Esophagus muscularis mucosa (tissue), 4 donors: ENCODE results near the gene TPX2. TPM values are rescaled to one million over a fixed set of nuclear protein-coding genes. Genes with fewer than 3 reads are reported as not detected.
"Not testable (repeated sequence)": the region's sequence is repeated elsewhere in the genome, so short reads cannot be mapped to it uniquely, and the experiment has no call there.

Experiments used
- DNase-seq: peaks from one replicate; pipeline ENCODE4 v3.0.0-alpha.2; 2017; ENCODE audit errors: extremely low spot score
- H3K27ac ChIP-seq, 4 donors: fragments of 200-600 bp; sonication (generic); replicated peaks in 1 of 4; 1 replicate in 3 of 4; 2 replicates in 1 of 4; pipeline ENCODE4 v1.5.1; 2016 to 2019; ENCODE audit warnings: mild to moderate bottlenecking in 1 of 4
- H3K27me3 ChIP-seq, 4 donors: fragments of 200-600 bp; sonication (generic); one replicate each; pipeline versions ENCODE4 v1.5.1 to v1.6.0; 2016 to 2019
- H3K36me3 ChIP-seq, 4 donors: fragments of 200-600 bp; sonication (generic); one replicate each; pipeline ENCODE4 v1.5.1; 2016 to 2019
- H3K4me1 ChIP-seq, 4 donors: fragments of 200-600 bp; sonication (generic); one replicate each; pipeline ENCODE4 v1.5.1; 2016 to 2019
- H3K4me3 ChIP-seq, 4 donors: fragments of 200-600 bp; sonication (generic); 1 replicate in 2 of 4; 2 replicates in 2 of 4; pipeline ENCODE4 v1.5.1; 2016 to 2019; ENCODE audit warnings: mild to moderate bottlenecking in 4 of 4, moderate library complexity in 1 of 4
- H3K9me3 ChIP-seq, 4 donors: fragments of 200-600 bp; sonication (generic); 1 replicate in 3 of 4; 2 replicates in 1 of 4; pipeline ENCODE4 v1.5.1; 2016 to 2019
- EP300 ChIP-seq: sonication (generic); formaldehyde crosslinking; IDR thresholded peaks from one replicate; pipeline ENCODE4 v1.6.1; 2017; ENCODE audit warnings: antibody characterized with exemption
- POLR2A ChIP-seq: fragments of 450-650 bp; IDR thresholded peaks from one replicate; pipeline ENCODE4 v1.6.1; 2017; ENCODE audit warnings: antibody characterized with exemption, moderate library complexity, mild to moderate bottlenecking, low read depth
- POLR2AphosphoS5 ChIP-seq, 2 donors: sonication (generic); formaldehyde crosslinking; IDR thresholded peaks; one replicate each; pipeline ENCODE4 v1.6.1; 2017; ENCODE audit warnings: antibody characterized with exemption in 2 of 2
- WGBS: methylation state at CpG from one replicate; pipeline ENCODE4 v1.1.5; 2018; 5-methylcytosine and 5-hydroxymethylcytosine counted together
- intact Hi-C: fragments of 100-400 bp; cut with DNase I; formaldehyde crosslinking; loops from one replicate; pipeline ENCODE4 v1.15.1; 2023
- total RNA-seq, 4 donors: library from RNA; depleted of rRNA; stranded (reverse); fragments of >200 nt; gene quantifications; one replicate each; pipeline versions ENCODE4 v1.1.0 to v1.2.1, GENCODE V29; 2016
- TF ChIP-seq, protein P1 (sequence below), 3 experiments: fragments of 200-600 bp in 2 of 3; fragments of 450-650 bp in 1 of 3; sonication (generic) in 2 of 3; IDR thresholded peaks; one replicate each; pipeline ENCODE4 v1.5.1; 2017 to 2019; ENCODE audit warnings: antibody characterized with exemption in 3 of 3, mild to moderate bottlenecking in 2 of 3, moderate library complexity in 1 of 3

Gene TPX2
- total RNA-seq, 4 donors from 2014 or later: under 0.01 to 1.1 (median 0.38) TPM

DNA sequence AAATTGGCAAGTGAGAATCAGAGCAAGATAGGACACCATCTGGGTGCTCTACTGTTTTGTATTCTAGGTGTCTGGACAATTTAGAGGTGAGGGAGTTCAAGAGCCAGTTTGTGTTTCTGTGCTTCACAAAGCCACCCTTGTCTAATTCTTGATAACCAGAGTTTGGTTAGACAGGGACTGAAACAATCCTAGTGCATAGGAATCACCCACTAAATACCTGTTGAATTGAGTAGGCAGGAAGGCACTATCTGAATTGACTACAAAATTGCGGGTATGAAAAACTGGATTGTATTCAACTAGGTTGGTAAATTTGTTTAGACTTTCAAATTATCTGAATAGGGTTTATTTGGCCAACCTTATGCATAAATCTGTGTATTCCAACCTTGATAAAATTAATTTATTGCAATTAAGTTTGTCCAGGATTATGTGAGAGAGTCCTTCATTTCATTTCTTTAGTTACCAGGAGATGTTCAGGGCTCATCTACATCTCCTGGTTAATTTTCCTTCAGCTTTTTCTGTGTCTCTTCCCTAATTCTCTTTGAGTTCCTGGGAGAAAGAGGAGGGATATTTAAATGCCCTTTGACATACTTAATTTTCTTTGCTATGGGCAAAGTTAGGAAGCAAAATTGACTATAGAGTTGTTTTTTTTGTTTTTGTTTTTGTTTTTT lies 1.7 kb downstream of the TPX2 start:
- no peaks in the 10 kb centered on the region for H3K27me3 ChIP-seq
- TF ChIP-seq POLR2AphosphoS5 (IDR thresholded peaks at IDR 0.05) (no peak), EP300 (no peak), POLR2A (no peak)
- TF ChIP-seq, protein P1, sequence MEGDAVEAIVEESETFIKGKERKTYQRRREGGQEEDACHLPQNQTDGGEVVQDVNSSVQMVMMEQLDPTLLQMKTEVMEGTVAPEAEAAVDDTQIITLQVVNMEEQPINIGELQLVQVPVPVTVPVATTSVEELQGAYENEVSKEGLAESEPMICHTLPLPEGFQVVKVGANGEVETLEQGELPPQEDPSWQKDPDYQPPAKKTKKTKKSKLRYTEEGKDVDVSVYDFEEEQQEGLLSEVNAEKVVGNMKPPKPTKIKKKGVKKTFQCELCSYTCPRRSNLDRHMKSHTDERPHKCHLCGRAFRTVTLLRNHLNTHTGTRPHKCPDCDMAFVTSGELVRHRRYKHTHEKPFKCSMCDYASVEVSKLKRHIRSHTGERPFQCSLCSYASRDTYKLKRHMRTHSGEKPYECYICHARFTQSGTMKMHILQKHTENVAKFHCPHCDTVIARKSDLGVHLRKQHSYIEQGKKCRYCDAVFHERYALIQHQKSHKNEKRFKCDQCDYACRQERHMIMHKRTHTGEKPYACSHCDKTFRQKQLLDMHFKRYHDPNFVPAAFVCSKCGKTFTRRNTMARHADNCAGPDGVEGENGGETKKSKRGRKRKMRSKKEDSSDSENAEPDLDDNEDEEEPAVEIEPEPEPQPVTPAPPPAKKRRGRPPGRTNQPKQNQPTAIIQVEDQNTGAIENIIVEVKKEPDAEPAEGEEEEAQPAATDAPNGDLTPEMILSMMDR (IDR thresholded peaks at IDR 0.05): no peak
- H3K9me3 ChIP-seq: no peaks in the 10 kb centered on the region
- no peak overlapping the region for H3K27ac ChIP-seq
- WGBS: 82% methylated on average over 1 of the region's 1 CpG
- no peak for DNase-seq
- intact Hi-C loops: no loop called here
- H3K4me1 ChIP-seq: peaks cover 5 to 12% (median 11%) of the 10 kb centered on the region in 4 donors
- H3K36me3 ChIP-seq: no peaks in the 10 kb centered on the region
- H3K4me3 ChIP-seq: no peak overlapping the region

DNA sequence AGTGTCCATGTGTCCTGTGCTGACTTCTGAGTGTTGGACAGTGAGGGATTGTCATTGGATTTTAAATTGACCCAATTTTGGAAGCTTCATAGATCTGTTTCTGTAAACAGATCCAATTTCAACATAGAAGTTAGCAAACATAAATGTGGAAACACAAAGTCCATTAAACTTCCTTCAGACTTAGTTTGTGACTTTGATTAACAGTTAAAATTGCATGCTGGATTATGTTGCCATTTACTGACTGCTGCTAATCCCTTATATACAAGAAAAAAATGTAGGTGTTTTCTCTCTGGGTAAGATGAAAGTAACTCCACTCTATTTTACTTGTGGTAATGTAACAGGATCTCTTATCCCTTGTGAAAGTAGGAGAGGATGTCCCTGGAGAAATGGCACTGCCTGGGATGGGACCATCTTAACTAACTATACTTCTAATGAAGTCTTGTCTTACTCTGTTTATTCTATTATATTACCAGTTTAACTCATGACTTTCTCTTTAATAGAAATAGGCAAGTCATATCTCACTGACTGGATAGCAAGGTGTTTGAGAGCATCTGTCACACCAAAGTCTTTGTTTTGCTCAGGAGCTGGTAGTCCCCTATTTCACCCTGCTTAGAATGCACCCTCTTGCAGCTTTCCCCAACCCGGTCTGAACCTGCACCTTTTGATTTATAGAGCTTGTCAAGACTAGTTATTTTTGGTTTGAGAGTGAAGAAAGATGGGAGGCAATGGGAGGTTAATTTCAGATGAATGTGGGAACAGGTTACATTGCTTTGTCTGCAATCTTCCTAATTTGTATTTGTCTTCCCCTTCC lies 7.2 kb downstream of the TPX2 start:
- Histone ChIP-seq H3K4me1 (no peaks in the 10 kb centered on the region), H3K4me3 (no peak overlapping the region), H3K27me3 (no peaks in the 10 kb centered on the region), H3K9me3 (no peaks in the 10 kb centered on the region), H3K27ac (no peak overlapping the region), H3K36me3 (no peaks in the 10 kb centered on the region)
- WGBS: 15% methylated on average over 1 of the region's 1 CpG
- no peak for DNase-seq
- TF ChIP-seq POLR2AphosphoS5 (IDR thresholded peaks at IDR 0.05) (no peak), EP300 (no peak), POLR2A (no peak)
- TF ChIP-seq, protein P1 (IDR thresholded peaks at IDR 0.05): no peak
- intact Hi-C loops: no loop called here

DNA sequence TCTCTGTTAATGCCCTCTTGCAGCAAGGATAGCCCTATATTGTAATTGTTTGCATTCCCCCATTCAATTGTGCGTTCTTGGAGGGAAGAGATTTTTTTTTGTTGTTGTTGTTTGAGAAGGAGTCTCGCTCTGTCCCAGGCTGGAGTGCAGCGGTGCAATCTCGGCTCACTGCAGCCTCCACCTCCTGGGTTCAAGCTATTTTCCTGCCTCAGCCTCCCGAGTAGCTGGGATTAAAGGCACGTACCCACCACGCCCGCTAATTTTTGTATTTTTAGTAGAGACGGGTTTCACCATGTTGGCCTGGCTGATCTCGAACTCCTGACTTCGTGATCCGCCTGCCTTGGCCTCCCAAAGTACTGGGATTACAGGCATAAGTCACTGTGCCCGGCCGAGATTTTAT lies 7.9 kb downstream of the TPX2 start:
- H3K4me3 ChIP-seq, DNase-seq, H3K4me1 ChIP-seq, H3K27ac ChIP-seq, H3K27me3 ChIP-seq, H3K36me3 ChIP-seq, H3K9me3 ChIP-seq, intact Hi-C loops: not testable (repeated sequence)
- WGBS: 86% methylated on average over 14 of the region's 14 CpGs

DNA sequence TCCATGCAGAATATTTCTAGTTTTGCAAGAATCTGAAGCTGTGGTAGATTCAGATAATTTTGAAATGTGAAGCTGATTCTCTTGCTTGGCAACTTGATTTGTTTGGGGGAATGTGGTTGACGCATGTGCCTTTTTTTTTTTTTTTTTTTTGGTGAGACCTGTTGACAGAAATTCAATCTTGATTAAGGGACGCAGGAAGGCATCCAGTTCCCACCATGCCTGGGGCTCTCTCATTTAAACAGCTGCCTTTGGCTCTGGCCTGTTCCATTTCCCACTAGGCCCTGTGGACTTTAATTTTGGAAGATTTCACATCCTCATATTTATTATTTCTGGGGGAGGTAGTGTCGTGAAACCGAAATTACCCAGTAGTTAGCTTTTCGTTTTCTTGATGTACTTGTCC lies 8.6 kb downstream of the TPX2 start:
- no peaks in the 10 kb centered on the region for H3K27me3 ChIP-seq
- DNase-seq: no peak
- WGBS: 53% methylated on average over 5 of the region's 5 CpGs
- H3K27ac ChIP-seq: no peak overlapping the region
- H3K36me3 ChIP-seq: no peaks in the 10 kb centered on the region
- TF ChIP-seq, protein P1 (IDR thresholded peaks at IDR 0.05): no peak
- TF ChIP-seq POLR2AphosphoS5 (IDR thresholded peaks at IDR 0.05) (no peak), EP300 (no peak), POLR2A (no peak)
- no peaks in the 10 kb centered on the region for H3K4me1 ChIP-seq
- intact Hi-C loops: no loop called here
- H3K9me3 ChIP-seq: no peaks in the 10 kb centered on the region
- H3K4me3 ChIP-seq: no peak overlapping the region

DNA sequence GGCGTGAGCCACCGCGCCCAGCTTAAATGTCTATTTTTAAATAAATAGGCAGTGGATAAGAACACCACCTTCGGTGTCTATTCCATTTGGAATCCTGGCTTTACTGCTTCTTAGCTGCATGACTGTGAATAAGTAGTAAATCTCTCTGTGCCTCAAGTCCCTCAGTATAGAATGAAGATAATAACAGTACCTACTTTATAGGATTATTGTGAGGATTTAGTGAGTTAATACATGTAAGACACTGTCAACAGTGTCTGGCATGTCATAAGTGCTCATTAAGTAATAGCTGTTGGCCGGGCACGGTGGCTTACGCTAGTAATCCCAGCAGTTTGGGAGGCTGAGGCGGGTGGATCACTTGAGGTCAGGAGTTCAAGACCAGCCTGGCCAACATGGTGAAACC lies 10.1 kb downstream of the TPX2 start:
- Histone ChIP-seq H3K4me3 (no peak overlapping the region), H3K9me3 (no peaks in the 10 kb centered on the region), H3K4me1 (no peaks in the 10 kb centered on the region), H3K27me3 (no peaks in the 10 kb centered on the region), H3K27ac (no peak overlapping the region), H3K36me3 (no peaks in the 10 kb centered on the region)
- TF ChIP-seq POLR2A (no peak), EP300 (no peak), POLR2AphosphoS5 (IDR thresholded peaks at IDR 0.05) (no peak)
- TF ChIP-seq, protein P1 (IDR thresholded peaks at IDR 0.05): no peak
- WGBS: 98% methylated on average over 8 of the region's 8 CpGs
- intact Hi-C loops: no loop called here
- no peak for DNase-seq
